ENCODE measurements around the gene MSANTD2.

GRCh38 chr11:124817036-124817435 is 16.8 kb upstream of the MSANTD2 start:
- no peak for TF ChIP-seq CTCF (IDR thresholded peaks at IDR 0.05; ENCODE audit: low read depth, low read length)
- no peak for TF ChIP-seq POLR2A (IDR thresholded peaks at IDR 0.05; ENCODE audit: extremely low read depth, insufficient read length)
- no peak for TF ChIP-seq MYC (IDR thresholded peaks at IDR 0.05; ENCODE audit: low read depth, low read length)
- TF ChIP-seq, protein P1, sequence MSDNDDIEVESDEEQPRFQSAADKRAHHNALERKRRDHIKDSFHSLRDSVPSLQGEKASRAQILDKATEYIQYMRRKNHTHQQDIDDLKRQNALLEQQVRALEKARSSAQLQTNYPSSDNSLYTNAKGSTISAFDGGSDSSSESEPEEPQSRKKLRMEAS (IDR thresholded peaks at IDR 0.05; ENCODE audit: low read depth, low read length): no peak

Data from NB4 (cell line).